GM21447 (cell line): ENCODE data around the gene ZWILCH.
A peak's percentile ranks its signal among the peaks of the same experiment; 100 is the strongest.
"Not testable (repeated sequence)": the region's sequence is repeated elsewhere in the genome, so short reads cannot be mapped to it uniquely, and the experiment has no call there.

Experiments
- ATAC-seq: cut with Tn5 transposase; IDR thresholded peaks from one replicate; pipeline ENCODE4 v1.9.1; 2021; ENCODE audit not compliant: unreplicated experiment

Gene ZWILCH

DNA sequence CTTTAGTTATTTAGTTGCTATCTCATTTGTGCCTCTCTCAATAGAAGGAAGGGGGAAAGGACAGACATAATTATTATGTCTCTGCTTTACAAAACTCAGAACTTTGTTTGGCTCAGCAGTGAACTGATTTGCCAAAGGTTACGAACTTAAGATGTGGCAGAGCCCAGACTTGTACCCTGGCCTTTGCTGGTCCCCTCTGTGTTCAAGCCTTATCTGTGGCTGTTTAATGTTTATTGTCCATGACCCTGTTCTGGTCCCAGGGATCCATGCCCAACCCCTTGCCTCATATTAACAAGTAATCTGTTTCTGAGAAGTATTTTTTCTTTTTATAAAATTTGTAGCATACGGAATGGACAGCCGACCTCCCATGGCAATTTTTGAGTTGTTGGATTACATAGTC is 18.2 kb upstream of the ZWILCH start:
- no peak for ATAC-seq

DNA sequence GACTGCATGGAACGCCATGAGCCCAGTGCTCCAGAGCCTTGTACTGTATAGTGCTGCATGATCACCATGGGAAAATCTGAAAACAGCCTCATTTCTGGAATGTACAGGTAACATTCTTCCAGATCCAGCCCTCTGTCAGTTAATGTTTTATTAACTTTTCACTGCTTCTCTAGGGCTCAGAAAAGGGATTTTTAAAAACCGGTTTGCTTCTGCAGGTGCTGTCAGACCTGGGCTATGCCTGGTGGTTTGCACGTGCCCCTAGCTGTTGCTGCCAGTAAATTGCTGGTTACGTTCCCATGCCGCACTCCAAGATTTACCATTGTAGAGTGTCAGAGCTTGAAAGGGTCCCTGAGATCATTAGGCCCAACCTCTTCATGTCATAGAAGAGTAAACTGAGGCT is 16.6 kb upstream of the ZWILCH start:
- ATAC-seq, result no peak

GRCh38 chr15:66489179-66489791 is 15.8 kb upstream of the ZWILCH start:
- ATAC-seq, result no peak

DNA sequence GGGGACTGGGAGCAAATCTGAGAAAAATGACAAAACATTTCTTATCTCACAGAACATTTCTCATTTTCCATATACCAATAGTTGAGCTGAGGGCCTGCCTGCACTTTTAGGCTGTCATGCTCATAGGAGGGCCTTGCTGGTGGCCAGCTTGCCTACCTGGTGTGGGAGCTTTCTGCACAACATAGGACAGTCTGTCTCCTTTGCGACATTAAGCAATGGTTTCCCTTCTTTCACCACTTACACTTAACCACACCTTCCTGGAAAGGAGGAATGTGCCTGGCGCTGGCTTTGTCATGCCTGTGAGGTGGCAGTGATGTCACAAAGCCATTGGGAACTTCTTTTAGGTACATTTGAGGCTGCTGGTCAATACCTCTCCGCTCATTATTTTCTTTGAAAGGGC is 13.3 kb upstream of the ZWILCH start:
- ATAC-seq, result no peak

DNA sequence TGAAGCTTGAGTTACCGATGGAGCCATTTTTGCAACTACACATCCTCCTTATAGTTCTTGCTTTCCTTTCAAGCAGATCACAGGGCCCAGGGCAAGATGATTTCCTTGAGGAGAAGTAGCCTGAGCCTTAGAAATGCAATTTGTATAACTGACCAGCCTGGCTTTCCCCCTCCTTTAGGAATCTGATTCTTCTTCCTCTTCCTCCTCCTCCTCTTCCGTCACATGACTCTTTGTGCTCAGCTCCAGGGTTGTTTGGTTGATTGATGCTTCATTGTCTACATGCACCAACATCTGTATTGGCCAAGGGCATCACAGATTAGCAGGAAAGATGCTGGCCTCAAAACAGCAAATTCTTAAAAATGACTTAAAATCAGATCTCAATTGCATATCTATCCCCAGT is 10.9 kb upstream of the ZWILCH start:
- ATAC-seq, result no peak

- peak; percentile 14 for ATAC-seq
Measured at GRCh38 chr15:66496951-66497501, 8.1 kb upstream of the ZWILCH start.

GRCh38 chr15:66497502-66498455 is 7.3 kb upstream of the ZWILCH start, which contains the start of gene SNAPC5:
TSS of gene SNAPC5 (minus strand) at chr15:66497762. CDS start at chr15:66497731, 31 bp downstream.
- peak; percentile 78 for ATAC-seq

- ATAC-seq, result no peak
Measured at GRCh38 chr15:66498501-66499386, 6.4 kb upstream of the ZWILCH start.

DNA sequence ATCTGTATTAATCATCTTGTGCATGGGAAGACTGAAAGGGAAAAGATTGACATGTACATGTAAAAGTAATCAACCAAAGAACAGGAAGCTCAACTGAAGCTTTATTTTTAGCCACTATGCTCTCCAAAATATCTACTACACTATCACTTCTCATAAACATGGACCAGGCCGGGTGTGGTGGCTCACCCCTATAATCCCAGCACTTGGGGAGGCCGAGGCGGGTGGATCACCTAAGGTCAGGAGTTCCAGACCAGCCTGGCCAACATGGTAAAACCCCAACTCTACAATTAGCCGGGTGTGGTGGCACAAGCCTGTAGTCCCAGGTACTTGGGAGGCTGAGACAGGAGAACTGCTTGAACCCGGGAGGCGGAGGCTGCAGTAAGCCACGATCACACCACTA is 4.8 kb upstream of the ZWILCH start:
- ATAC-seq, result not testable (repeated sequence)

DNA sequence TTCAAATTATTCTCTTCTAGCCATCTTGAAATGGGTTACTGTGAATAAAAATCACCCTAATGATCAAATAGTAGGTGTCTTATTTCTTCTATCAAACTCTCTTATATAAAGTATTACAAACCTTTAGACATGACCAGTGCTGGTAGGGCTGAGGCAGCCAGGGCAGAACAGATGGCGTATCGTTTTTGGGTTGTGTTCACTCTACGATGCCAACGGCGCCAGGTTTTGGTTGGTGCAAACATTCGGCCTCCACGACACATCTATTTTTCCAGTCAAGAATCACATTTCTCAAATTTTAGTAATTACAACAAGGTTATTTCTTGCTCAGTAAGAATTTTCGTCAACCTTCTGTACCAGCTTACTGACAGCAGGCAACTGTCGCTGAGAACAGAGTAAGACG is 2.6 kb upstream of the ZWILCH start:
- ATAC-seq, result no peak

- not testable (repeated sequence) for ATAC-seq
Measured at GRCh38 chr15:66503041-66503648, 2.0 kb upstream of the ZWILCH start.

GRCh38 chr15:66503780-66504562 is 1.2 kb upstream of the ZWILCH start:
- no peak for ATAC-seq

- ATAC-seq, result peak; percentile 24
Measured at GRCh38 chr15:66505430-66505811, 295 bp downstream of the ZWILCH start.

GRCh38 chr15:66505818-66506217 is 692 bp downstream of the ZWILCH start:
- no peak for ATAC-seq

DNA sequence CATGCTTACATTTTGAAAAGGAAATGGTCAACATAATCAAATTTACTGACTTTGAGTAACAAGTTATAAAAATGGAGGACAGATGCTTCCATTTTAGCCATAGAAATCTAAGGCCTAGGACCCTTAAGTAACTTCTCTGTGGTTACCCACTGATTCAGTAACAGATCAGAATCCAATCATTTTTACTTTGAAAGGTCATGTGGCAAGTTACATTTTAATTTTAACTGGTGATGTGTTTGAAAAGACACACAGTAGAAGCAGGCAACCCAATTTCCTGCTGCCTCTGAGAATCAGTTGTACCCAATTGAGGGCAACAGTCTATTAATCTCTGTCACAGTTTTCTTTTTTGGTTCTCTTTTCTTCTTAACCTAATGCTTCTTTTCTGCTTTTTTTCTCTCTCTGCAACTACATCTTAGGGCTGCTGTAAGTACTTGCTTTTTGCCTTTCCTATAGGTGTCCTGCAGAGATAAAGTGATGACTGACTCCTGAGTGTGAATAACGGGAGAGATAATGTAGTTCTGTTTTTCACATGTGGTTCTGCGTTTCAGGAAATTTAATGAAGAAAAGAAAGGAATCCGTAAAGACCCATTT is 3.3 kb downstream of the ZWILCH start:
- no peak for ATAC-seq

- ATAC-seq, result no peak
Measured at GRCh38 chr15:66514586-66514985, 9.5 kb downstream of the ZWILCH start.

GRCh38 chr15:66515901-66516322 is 10.8 kb downstream of the ZWILCH start:
- ATAC-seq, result no peak

DNA sequence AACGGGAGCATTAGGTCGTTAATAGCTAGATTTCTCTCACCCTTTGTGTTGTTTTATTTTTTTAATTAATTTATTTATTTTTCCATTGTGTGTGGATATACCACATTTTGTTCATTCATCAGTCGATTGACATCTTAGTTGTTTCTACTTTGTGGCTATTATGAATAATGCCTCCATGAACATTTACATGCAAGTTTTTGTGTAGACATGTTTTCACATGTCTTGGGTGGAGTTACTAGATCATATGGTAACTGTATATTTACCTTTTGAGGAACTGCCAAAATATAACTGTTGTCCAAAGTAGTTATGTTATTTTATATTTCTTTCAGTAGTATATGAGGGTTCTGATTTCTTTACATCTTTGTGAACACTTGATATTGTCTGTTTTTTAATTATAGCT is 18.8 kb downstream of the ZWILCH start:
- no peak for ATAC-seq

GRCh38 chr15:66524838-66525237 is 19.7 kb downstream of the ZWILCH start:
- ATAC-seq, result no peak
